Endothelial cell (in vitro differentiated cells): ENCODE measurements around the gene CC2D2A. TPM values are rescaled to one million over a fixed set of nuclear protein-coding genes. Genes with fewer than 3 reads are reported as not detected.

ENCODE experiments used
- DNase-seq: peaks from one replicate; pipeline ENCODE4 v3.0.0; 2021; ENCODE audit warnings: low spot score
- H3K27ac Mint-ChIP-seq: one replicate; pipeline ENCODE4 v1.8.0; 2021; ENCODE audit warnings: mixed read lengths, inconsistent platforms; ENCODE audit not compliant: unreplicated experiment
- H3K27me3 Mint-ChIP-seq: one replicate; pipeline ENCODE4 v1.8.0; 2021; ENCODE audit warnings: mild to moderate bottlenecking, moderate library complexity, mixed read lengths, inconsistent platforms; ENCODE audit not compliant: unreplicated experiment
- H3K36me3 Mint-ChIP-seq: one replicate; pipeline ENCODE4 v1.8.0; 2021; ENCODE audit warnings: mild to moderate bottlenecking, low read depth, mixed read lengths, inconsistent platforms; ENCODE audit not compliant: unreplicated experiment
- H3K4me1 Mint-ChIP-seq: one replicate; pipeline ENCODE4 v1.8.0; 2021; ENCODE audit warnings: mild to moderate bottlenecking, mixed read lengths, inconsistent platforms; ENCODE audit not compliant: unreplicated experiment
- H3K4me3 Mint-ChIP-seq: one replicate; pipeline ENCODE4 v1.8.0; 2021; ENCODE audit warnings: mild to moderate bottlenecking, mixed read lengths, inconsistent platforms; ENCODE audit not compliant: unreplicated experiment
- H3K9me3 Mint-ChIP-seq: one replicate; pipeline ENCODE4 v1.8.0; 2021; ENCODE audit warnings: mixed read lengths, inconsistent platforms; ENCODE audit not compliant: unreplicated experiment
- total RNA-seq: library from RNA; stranded (reverse); fragmentation: NEBNext Ultra II Directional; extraction: Animal tissue kit (Norgen Biotek cat#: 25700); gene quantifications from one replicate; pipeline ENCODE4 v1.2.1, GENCODE V29; 2021; ENCODE audit not compliant: unreplicated experiment
- TF ChIP-seq, protein P1 (sequence below): fragments of 200-600 bp; sonication (generic); IDR thresholded peaks from one replicate; pipeline ENCODE4 v1.5.0; 2021; ENCODE audit warnings: antibody characterized with exemption; ENCODE audit not compliant: unreplicated experiment

The CC2D2A gene
- total RNA-seq, 1 donor from 2014 or later = 43.0 TPM

DNA sequence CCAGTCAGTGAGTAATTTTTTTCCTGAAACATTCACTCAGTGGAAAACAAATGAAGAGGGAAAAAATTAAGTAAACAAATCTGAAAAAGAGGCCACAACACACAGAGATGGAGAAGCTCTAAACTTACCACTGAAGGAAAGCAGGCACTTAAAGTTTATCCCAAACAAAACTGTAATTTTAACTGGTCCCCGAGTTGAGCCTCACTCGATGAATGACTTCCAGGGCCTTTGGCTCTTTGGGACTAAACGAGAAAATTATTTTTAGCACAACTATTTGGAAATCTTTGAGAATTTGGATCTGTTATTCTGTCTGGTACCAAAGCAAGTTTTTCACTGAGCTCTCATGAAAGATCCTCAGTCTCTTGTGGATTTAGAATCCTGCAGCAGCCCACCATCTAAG lies 42.0 kb upstream of the CC2D2A start, which contains the start of gene C1QTNF7:
Gene C1QTNF7, plus strand, starts transcription at position 333 of the 400 bp plus-strand sequence. CDS start 7,711 bp downstream, outside the sequence.
- no peak for DNase-seq
- no peaks in the 10 kb centered on the region for H3K9me3 Mint-ChIP-seq
- H3K4me3 Mint-ChIP-seq = no peak within 1 kb of the TSS
- H3K36me3 Mint-ChIP-seq = no peaks in the 10 kb centered on the region
- peaks cover 6% of the 10 kb centered on the region for H3K4me1 Mint-ChIP-seq
- no peaks in the 10 kb centered on the region for H3K27me3 Mint-ChIP-seq
- TF ChIP-seq, protein P1, sequence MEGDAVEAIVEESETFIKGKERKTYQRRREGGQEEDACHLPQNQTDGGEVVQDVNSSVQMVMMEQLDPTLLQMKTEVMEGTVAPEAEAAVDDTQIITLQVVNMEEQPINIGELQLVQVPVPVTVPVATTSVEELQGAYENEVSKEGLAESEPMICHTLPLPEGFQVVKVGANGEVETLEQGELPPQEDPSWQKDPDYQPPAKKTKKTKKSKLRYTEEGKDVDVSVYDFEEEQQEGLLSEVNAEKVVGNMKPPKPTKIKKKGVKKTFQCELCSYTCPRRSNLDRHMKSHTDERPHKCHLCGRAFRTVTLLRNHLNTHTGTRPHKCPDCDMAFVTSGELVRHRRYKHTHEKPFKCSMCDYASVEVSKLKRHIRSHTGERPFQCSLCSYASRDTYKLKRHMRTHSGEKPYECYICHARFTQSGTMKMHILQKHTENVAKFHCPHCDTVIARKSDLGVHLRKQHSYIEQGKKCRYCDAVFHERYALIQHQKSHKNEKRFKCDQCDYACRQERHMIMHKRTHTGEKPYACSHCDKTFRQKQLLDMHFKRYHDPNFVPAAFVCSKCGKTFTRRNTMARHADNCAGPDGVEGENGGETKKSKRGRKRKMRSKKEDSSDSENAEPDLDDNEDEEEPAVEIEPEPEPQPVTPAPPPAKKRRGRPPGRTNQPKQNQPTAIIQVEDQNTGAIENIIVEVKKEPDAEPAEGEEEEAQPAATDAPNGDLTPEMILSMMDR = no peak
- no peak within 1 kb of the TSS for H3K27ac Mint-ChIP-seq

DNA sequence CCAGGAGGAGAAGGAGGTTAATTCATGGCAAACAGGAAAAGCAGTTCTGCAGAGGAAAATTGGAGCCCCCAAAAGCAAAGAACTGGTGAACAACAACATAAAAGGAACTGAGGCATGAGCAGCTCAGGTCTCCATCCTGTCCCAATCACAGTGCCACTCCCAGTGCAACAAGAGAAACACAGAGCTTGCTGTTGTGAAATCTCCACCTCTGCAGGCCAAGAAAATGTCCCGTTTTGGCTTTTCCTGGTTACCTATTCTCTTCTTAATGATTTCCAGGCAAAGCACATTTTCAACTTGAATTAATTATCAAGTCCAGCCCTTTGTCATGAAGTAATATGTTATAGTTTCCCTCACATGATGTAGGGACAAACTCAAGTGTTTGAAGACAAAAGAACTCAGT lies 41.1 kb upstream of the CC2D2A start:
- no peaks in the 10 kb centered on the region for H3K27me3 Mint-ChIP-seq
- H3K36me3 Mint-ChIP-seq = no peaks in the 10 kb centered on the region
- no peaks in the 10 kb centered on the region for H3K9me3 Mint-ChIP-seq
- no peak for DNase-seq
- H3K27ac Mint-ChIP-seq = no peak overlapping the region
- TF ChIP-seq, protein P1 = no peak
- peaks cover 6% of the 10 kb centered on the region for H3K4me1 Mint-ChIP-seq
- no peak overlapping the region for H3K4me3 Mint-ChIP-seq

DNA sequence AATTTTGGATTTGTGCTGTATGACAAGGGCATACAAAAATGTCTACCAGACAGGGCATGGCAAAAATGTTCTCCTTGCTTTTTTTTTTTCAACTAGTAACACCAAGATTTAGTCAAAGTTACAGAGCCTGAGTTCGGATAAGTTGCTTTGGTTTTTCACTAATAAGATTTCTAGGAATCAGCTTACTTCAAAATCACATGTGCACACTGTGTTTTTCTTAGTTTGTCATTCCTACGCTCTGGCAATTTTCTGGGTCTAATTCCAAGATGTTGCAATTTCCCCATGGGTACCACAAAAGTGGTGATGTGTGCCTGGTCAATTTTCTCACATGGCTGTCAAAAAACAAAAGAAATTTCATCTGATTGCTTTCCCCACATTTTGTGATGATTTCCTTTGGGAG lies 35.6 kb upstream of the CC2D2A start:
- Mint-ChIP-seq H3K9me3 (no peaks in the 10 kb centered on the region), H3K4me1 (no peaks in the 10 kb centered on the region), H3K27ac (no peak overlapping the region), H3K4me3 (no peak overlapping the region), H3K27me3 (peaks cover 2% of the 10 kb centered on the region), H3K36me3 (no peaks in the 10 kb centered on the region)
- TF ChIP-seq, protein P1 = no peak
- DNase-seq = no peak

DNA sequence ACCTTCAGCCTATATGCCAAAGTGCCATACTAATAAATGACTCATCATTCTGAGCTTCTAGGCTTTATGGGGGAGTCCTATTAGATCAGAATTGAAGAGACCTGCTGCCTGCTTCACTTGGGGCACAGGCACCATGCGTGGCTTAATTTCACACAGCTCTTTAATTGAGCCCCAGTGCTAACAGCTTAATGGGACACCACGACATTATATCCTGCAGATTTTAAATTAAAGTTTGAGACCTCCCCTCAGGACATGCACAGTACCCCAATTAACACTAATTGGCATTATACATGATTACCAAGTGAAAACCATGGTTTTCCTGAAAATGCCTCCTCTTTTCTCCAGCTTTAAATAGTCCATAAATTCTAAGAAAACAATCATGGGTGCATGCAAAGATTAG lies 35.0 kb upstream of the CC2D2A start:
- Mint-ChIP-seq H3K27ac (no peak overlapping the region), H3K36me3 (no peaks in the 10 kb centered on the region), H3K4me1 (no peaks in the 10 kb centered on the region), H3K9me3 (no peaks in the 10 kb centered on the region), H3K27me3 (peaks cover 2% of the 10 kb centered on the region), H3K4me3 (no peak overlapping the region)
- no peak for DNase-seq
- TF ChIP-seq, protein P1 = no peak

DNA sequence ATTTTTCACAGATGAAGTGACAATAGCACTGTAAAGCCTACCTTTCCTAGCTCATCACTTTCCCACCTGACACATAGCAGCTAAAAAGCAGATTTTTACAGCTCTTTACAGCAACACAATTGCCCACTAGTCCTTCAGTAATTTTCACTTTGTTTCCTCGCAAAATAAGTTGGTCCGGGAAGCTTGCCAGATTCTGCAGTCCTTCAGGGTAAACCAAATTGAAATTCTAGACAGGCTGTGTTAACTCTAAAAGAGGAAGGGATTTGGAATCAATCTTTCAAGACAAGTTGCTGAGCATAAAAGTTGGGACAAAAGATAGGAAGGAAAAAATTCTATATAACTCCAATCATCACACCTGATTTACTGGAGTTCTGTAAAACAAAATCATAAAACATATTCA lies 33.2 kb upstream of the CC2D2A start:
- TF ChIP-seq, protein P1 = no peak
- no peak for DNase-seq
- H3K4me3 Mint-ChIP-seq = no peak overlapping the region

More for the DNA sequence above, 33.2 kb upstream of the CC2D2A start:
- Mint-ChIP-seq H3K4me1 (no peaks in the 10 kb centered on the region), H3K36me3 (no peaks in the 10 kb centered on the region), H3K27ac (no peak overlapping the region), H3K9me3 (no peaks in the 10 kb centered on the region), H3K27me3 (peaks cover 2% of the 10 kb centered on the region)
